CD4-positive, alpha-beta T cell treated with Interleukin-15 for 4 hours (primary cell): ENCODE measurements around the gene FHIT.

Experiments used
- DNase-seq: peaks from one replicate; pipeline ENCODE4 v3.0.0-alpha.2; 2020; ENCODE audit warnings: low spot score

Gene FHIT

GRCh38 chr3:60399861-60400845 is 851.1 kb downstream of the FHIT start:
- DNase-seq = no peak

DNA sequence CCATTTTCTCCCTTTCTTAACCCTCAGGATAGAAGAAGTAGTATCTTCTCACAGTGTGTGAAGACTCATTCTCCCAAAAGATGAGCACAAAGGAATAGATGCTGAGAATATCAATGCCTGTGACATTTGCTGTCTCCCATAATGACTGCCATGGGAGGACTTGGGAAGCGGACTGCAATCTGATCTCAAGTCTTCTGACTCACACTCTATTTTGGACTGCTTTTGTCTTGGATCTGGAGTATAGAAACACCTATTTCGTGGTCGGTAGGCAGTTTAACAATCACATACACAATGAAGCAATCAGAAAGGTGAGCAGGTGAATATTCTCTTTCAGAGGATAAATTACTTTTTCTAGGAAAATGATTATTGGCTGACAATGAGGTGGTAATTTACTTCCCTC is 852.0 kb downstream of the FHIT start:
- DNase-seq = no peak

GRCh38 chr3:60395173-60395762 is 856.0 kb downstream of the FHIT start:
- no peak for DNase-seq

- DNase-seq = no peak
These were observed 857.3 kb downstream of the FHIT start for GRCh38 chr3:60393946-60394345.

DNA sequence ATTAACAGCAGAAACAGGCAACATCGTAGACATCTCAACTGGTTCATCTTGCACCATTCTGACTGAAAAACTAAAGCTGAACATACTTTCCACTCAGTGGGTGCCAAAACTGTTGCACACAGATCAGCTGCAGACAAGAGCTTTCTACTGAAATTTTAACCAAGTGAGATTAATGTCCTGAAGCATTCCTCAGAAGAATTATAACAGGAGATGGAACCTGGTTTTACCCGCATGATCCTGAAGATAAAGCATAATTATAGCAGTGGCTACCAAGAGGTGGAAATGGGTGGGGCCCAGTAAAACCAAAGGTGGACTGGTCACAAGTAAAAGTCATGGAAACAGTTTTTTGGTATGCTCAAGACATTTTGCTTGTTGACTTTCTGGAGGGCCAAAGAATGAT is 858.8 kb downstream of the FHIT start:
- no peak for DNase-seq

DNA sequence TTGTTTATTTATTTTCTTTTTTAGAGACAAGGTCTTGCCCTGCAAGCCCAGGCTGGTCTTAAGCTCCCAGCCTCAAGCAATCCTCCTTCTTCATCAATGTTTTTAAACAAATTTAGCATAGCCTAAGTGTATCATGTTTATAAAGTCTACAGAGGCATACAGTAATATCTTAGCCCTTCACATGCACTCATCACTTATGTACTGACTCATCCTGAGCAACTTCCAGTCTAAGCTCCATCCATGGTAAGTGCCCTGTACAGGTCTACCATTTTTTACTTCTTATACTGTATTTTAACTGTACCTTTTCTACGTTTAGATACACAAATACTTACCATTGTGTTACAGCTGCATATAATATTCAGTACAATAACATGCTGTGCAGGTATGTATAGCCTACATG is 860.0 kb downstream of the FHIT start:
- no peak for DNase-seq

- no peak for DNase-seq
These were observed 862.5 kb downstream of the FHIT start for GRCh38 chr3:60388731-60389130.

GRCh38 chr3:60386306-60386705 is 864.9 kb downstream of the FHIT start:
- no peak for DNase-seq

- no peak for DNase-seq
These were observed 866.9 kb downstream of the FHIT start for GRCh38 chr3:60384341-60384740.

GRCh38 chr3:60383345-60383744 is 867.9 kb downstream of the FHIT start:
- DNase-seq = no peak

GRCh38 chr3:60366486-60366885 is 884.8 kb downstream of the FHIT start:
- DNase-seq = no peak

GRCh38 chr3:60365360-60365759 is 885.9 kb downstream of the FHIT start:
- no peak for DNase-seq

GRCh38 chr3:60364475-60364874 is 886.8 kb downstream of the FHIT start:
- no peak for DNase-seq

- DNase-seq = no peak
These were observed 887.4 kb downstream of the FHIT start for GRCh38 chr3:60363817-60364216.

DNA sequence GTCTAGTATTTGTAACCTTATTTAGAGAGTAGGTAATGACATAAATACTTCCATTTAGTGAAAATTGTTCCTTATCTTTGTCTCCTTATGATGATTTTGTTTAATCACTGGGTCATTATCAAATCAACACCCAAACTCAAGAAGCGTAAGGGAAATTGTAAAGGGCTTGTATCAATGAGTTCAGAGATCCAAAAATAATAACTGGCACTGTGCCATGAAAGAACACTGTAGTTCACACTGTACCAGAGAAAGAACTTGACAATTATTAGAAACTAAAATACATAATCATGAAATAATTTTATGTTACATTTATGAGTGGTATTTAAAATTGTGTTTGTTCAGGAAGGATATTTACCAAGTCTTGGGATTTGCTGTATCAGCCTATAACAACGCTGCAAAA is 895.4 kb downstream of the FHIT start:
- DNase-seq = no peak

GRCh38 chr3:60351481-60351880 is 899.8 kb downstream of the FHIT start:
- no peak for DNase-seq

- no peak for DNase-seq
These were observed 906.9 kb downstream of the FHIT start for GRCh38 chr3:60344340-60344739.

DNA sequence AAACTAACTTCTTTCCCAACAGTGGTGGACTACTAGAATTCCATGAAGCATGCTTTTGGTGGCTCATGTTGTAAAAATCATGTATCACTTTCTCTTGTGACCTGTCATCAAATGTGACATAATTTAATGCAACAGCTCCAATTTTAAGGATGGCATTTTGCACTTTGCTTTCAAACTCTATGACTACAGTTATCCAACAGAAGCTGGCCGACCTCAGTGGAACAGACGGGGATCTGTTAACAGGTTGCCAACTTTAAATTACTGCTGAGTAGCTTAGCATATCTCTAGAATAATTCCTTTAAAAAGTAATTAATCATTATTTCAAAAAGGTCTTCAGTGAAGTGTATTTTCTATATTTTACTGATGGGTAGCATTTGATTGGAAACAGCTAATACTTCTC is 907.4 kb downstream of the FHIT start:
- DNase-seq = no peak

DNA sequence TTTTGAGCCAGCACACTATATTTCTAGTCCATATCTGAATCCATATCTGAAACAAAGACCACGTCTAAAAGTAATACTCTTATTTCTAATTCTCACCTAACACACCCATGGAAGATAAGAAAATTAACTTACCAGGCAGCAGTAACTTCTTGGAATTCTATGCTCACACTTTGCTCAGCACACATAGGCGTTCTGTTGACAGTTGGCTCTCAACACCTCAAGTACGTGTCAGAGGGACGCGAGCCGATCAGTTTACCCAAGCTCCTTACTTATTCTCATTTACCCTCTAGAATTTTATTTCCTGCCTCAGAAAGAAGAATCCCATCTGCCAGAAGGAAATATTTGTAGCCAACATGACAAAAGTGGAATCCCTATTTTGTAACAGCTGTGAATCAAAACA is 911.9 kb downstream of the FHIT start:
- DNase-seq = no peak

- DNase-seq = no peak
These were observed 913.8 kb downstream of the FHIT start for GRCh38 chr3:60337421-60337820.

DNA sequence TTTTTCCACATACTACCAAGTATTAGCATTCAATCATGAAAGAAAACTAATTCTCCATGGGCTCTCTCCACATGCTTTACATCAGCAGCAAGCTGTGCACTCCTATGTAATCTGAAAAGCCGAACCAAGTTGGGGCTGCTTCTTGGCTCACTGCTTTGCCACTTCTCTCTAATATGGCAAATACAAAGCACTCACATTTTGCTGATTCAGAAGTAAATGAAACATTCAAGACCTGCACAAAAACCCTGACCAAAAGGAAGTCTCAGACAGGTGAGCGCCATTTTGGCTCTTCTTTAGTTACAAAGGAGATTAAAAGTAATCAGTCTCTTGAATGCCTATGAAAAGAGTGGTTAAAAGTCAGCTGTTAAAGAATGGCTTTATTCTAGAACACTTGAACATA is 915.2 kb downstream of the FHIT start:
- no peak for DNase-seq

GRCh38 chr3:60333710-60334109 is 917.5 kb downstream of the FHIT start:
- DNase-seq = no peak

DNA sequence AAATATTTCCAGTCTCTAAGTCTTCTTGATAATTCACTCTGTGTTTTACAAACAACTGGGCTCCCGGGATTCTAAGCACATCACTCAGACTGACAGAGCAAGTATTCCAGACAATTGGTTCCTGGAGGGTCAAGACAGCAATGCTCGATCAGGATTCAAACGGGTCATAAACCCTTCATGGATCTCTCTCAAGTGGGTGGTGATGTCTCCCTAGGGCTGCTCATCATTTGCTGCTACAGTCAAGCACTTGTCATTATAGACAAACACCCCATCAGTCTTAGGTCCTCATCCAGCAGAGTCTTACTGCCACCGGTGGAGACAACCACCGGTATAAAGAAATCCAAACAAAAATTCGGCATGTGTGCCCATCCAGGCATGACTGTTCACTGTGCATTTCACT is 921.1 kb downstream of the FHIT start:
- no peak for DNase-seq
